Activated T-helper 1 cell treated with Interleukin-2 at 50 U/mL for 16 hours (primary cell): ENCODE measurements around the gene ADGRG4.
"Not testable (repeated sequence)": the region's sequence is repeated elsewhere in the genome, so short reads cannot be mapped to it uniquely, and the experiment has no call there.

Experiments used
- DNase-seq: peaks from one replicate; pipeline ENCODE4 v3.0.0-alpha.2; 2020; ENCODE audit warnings: low read depth

Gene ADGRG4

DNA sequence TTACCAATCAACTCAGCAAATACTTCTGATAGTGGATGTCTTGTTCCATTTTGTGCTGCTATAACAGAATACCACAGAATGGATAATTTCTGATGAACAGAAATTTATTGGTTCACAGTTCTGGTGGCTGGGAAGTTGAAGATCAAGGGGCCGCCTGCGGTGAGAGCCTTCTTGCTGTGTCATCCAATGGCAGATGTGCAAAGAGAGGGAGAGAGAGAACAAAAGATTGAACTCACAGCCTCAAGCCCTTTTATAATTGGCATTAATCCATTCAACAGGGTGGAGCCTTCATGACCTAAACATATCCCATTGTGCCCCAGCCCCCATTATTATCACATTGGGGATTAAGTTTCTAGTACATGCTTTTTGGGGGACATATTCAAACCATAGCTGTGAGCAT is 86.1 kb downstream of the ADGRG4 start:
- no peak for DNase-seq

DNA sequence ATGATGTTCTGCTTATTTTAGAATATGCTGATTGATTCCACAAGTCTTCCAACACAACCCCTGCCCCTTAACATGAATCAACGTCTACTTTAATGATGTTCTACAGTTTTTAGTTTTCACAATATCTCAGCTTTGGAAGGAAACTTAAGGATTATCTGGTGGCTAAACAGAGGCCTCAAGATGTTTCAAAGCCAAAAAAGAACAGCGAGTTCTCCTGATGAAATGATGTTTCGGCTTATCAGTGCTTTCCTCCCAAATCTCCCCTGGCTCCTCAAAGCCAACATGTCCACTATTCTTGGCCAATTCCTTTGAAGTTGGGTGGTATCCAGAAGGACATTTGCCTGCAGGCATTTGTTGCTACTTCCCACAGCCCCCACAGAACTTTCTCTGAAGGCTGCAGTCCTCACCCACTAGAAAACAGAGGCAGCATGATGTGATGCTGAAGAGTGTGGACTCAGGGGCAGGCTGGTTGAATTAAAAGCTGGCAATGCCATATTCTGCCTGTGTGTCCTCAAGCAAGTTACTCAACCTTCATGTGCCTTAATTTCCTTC is 87.3 kb downstream of the ADGRG4 start:
- no peak for DNase-seq

DNA sequence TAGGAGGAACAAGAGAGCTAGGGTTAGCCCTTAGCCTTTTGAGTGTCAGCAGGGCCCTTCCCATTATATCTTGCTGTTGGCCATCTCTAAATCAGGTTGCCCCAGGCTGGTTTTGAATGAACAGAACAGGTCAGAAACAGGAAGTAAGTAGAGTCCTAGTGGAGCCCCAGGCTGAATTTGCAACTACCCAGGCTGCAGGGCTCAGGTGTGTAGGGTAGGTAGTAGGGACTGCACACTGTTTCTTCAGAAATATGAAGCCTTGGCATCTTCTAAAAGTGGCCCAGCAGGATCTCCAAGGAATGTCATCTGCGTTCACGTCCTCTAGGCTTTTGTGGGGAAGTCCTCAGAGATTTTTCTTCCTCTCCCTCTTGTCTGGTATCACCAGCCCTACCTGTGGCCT is 90.2 kb downstream of the ADGRG4 start:
- no peak for DNase-seq

DNA sequence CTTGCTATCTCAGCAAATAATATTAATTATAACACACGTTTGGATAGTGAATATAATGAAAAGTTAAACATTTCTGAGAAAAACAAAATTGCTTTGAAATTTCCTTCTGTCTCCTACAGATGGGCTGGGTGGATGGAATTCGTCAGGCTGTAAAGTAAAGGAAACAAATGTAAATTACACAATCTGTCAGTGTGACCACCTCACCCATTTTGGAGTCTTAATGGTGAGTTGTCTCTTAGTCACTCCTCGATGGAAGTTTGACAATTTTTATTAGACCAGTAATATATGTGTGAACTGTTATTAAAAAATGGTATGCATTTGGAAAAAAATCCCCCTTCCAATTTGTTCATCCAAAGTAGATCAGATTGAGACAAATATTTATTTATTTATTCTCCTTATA is 94.5 kb downstream of the ADGRG4 start:
- no peak for DNase-seq

- no peak for DNase-seq
Observed at GRCh38 chrX:136397001-136397400, 96.2 kb downstream of the ADGRG4 start.

- no peak for DNase-seq
Observed at GRCh38 chrX:136405126-136405525, 104.4 kb downstream of the ADGRG4 start.

- DNase-seq, result no peak
Observed at GRCh38 chrX:136417806-136418205, 117.0 kb downstream of the ADGRG4 start.

DNA sequence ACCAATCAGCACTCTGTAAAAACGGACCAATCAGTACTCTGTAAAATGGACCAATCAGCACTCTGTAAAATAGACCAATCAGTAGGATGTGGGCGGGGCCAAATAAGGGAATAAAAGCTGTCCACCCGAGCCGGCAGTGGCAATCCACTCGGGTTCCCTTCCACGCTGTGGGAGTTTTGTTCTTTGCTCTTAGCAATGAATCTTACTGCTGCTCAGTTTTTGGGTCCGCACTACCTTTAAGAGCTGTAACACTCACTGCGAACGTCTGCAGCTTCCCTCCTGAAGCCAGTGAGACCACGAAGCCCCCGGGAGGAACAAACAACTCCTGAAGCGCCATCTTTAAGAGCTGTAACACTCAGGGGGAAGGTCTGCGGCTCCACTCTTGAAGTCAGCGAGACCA is 120.6 kb downstream of the ADGRG4 start:
- no peak for DNase-seq

DNA sequence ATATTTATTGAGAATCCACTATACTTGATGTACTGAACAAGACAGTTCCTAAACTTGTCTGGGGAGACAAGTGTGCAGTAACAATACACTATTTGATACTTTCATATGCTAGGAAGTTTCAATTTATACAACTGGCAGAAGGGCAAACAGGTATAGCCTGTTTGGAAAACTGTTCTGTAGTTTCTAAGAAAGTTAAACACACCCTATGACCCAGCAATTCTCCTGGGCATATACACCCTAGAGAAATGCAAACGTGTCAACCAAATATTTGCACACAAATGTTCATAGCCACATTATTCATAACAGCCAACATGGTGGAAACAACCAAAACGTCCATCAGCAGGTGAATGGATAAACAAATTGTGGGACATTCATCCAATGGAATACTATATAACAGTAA is 123.0 kb downstream of the ADGRG4 start:
- DNase-seq, result no peak

DNA sequence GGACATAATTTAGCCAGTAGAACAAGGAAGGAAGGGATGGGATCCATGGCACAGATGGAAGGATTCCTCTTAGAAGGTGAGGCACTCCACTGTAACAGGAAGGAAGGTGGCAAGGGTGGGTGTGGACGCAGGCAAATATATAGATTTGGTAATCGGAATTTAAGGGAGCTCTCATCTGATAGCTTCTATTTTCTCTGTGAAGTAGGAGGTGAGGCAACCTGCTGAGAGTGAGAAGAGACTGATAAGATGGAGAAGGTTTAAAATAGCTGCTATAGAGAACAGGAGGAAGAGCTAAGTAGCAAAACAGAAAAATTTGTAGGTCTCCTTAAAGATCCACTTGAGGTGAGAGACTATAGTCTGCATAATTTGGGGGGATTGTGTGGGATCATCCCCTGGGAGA is 125.2 kb downstream of the ADGRG4 start:
- DNase-seq, result no peak

DNA sequence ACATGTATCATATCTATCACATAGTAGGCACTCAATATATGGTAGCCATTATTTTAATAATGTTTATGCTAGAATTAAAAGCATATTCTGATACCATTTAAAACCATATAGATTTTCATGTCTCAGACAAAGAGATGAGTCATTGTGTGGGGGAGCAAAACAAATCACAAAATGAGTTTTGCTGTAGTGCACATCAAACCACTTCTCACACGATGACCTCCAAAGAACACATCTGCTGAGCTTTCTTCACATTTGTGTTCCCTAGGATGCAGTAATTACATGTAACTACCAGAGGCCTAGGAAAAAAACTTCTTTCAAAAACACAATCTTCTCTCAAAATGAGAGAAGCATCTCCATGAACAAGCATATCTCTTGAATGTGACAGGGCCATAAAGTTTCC is 130.9 kb downstream of the ADGRG4 start:
- DNase-seq, result no peak

GRCh38 chrX:136437774-136438173 is 137.0 kb downstream of the ADGRG4 start:
- no peak for DNase-seq

DNA sequence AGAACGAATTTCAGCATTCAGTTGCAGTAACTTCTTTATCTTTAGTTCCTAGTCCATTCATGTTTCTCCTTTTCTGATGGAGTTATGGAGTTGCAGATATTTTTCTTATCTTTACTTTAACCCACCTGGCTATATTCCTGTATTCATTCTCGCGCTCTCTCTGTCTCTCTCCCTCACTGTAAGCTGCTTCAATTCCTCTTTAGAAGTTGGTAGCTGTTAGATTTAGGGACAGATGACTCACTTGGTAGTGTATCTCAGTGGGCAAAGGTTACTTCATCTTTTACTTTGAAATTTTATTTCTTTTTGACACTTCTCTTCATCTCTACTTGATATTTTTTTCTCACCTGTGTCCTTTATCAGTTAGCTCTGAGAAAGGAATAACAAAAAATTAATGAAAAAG is 137.4 kb downstream of the ADGRG4 start:
- DNase-seq, result no peak

- DNase-seq, result not testable (repeated sequence)
Observed at GRCh38 chrX:136445674-136446073, 144.9 kb downstream of the ADGRG4 start.

GRCh38 chrX:136446208-136446607 is 145.4 kb downstream of the ADGRG4 start:
- DNase-seq, result no peak

GRCh38 chrX:136447308-136447707 is 146.5 kb downstream of the ADGRG4 start:
- DNase-seq, result no peak

DNA sequence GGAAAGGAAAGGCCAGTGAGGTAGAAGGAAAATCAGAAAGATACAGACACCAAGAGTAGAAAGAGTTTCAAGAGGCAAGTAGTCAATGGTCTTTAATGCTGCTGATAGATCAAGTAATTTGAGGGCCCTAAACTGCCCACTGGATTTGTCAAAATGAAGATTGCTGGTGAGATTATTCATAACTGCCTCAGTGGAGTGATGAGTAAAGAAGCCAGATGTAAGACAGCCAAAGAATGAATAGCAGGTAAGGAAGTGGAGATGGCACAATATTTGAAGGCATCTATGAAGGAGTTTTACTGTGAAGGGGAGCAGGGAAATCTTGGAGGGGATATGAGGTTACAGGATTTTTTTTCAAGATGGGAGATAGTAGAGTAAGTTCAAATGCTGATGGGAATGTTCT is 147.2 kb downstream of the ADGRG4 start:
- no peak for DNase-seq

GRCh38 chrX:136450050-136450830 is 149.5 kb downstream of the ADGRG4 start:
- no peak for DNase-seq

- DNase-seq, result no peak
Observed at GRCh38 chrX:136452614-136453013, 151.9 kb downstream of the ADGRG4 start.

- no peak for DNase-seq
Observed at GRCh38 chrX:136453114-136453513, 152.4 kb downstream of the ADGRG4 start.

- DNase-seq, result no peak
Observed at GRCh38 chrX:136453771-136454170, 153.0 kb downstream of the ADGRG4 start.

- DNase-seq, result no peak
Observed at GRCh38 chrX:136456133-136456532, 155.4 kb downstream of the ADGRG4 start.

GRCh38 chrX:136457303-136457917 is 156.6 kb downstream of the ADGRG4 start:
- DNase-seq, result no peak

GRCh38 chrX:136464589-136464988 is 163.8 kb downstream of the ADGRG4 start:
- DNase-seq, result no peak
